Activated CD8-positive, alpha-beta memory T cell treated with anti-CD3 and anti-CD28 coated beads, Interleukin-2, amount 10 ng/mL, durations not matched to agents 7 days and 5 days (primary cell): ENCODE data around the gene ACAD9. TPM values are rescaled to one million over a fixed set of nuclear protein-coding genes. Genes with fewer than 3 reads are reported as not detected.
"Not testable (repeated sequence)": the region's sequence is repeated elsewhere in the genome, so short reads cannot be mapped to it uniquely, and the experiment has no call there.

ENCODE experiments used
- ATAC-seq: fragments of 150-1000 bp; cut with Tn5 transposase; one replicate; pipeline ENCODE4 v1.10.0; 2021; ENCODE audit warnings: moderate library complexity
- CTCF ChIA-PET: fragments of 350-600 bp; sonication (Branson Sonifier 250); formaldehyde crosslinking; loops from one replicate; lab custom pipeline; 2021; ENCODE audit warnings: antibody characterized with exemption; lab: Charles Lee
- DNase-seq: peaks from one replicate; pipeline ENCODE4 v3.0.0-alpha.2; 2020
- H3K27ac Mint-ChIP-seq: one replicate; pipeline ENCODE4 v1.8.0; 2021; ENCODE audit warnings: mild to moderate bottlenecking, mixed read lengths
- H3K27me3 Mint-ChIP-seq: one replicate; pipeline ENCODE4 v1.8.0; 2021; ENCODE audit warnings: mixed read lengths
- H3K36me3 Mint-ChIP-seq: one replicate; pipeline ENCODE4 v1.8.0; 2021; ENCODE audit warnings: mild to moderate bottlenecking, mixed read lengths
- H3K4me1 Mint-ChIP-seq: one replicate; pipeline ENCODE4 v1.8.0; 2021; ENCODE audit warnings: mixed read lengths
- H3K4me3 Mint-ChIP-seq: one replicate; pipeline ENCODE4 v1.8.0; 2021; ENCODE audit warnings: mild to moderate bottlenecking, moderate library complexity, mixed read lengths
- H3K9me3 Mint-ChIP-seq: one replicate; pipeline ENCODE4 v1.8.0; 2022; ENCODE audit warnings: low read depth, mixed read lengths
- total RNA-seq, 2 experiments: library from RNA; stranded (reverse); gene quantifications; one replicate each; pipeline ENCODE4 v1.2.3, GENCODE V29; 2021

Gene ACAD9
- total RNA-seq, 2 experiments from 2014 or later = 61.2 to 68.2 TPM

DNA sequence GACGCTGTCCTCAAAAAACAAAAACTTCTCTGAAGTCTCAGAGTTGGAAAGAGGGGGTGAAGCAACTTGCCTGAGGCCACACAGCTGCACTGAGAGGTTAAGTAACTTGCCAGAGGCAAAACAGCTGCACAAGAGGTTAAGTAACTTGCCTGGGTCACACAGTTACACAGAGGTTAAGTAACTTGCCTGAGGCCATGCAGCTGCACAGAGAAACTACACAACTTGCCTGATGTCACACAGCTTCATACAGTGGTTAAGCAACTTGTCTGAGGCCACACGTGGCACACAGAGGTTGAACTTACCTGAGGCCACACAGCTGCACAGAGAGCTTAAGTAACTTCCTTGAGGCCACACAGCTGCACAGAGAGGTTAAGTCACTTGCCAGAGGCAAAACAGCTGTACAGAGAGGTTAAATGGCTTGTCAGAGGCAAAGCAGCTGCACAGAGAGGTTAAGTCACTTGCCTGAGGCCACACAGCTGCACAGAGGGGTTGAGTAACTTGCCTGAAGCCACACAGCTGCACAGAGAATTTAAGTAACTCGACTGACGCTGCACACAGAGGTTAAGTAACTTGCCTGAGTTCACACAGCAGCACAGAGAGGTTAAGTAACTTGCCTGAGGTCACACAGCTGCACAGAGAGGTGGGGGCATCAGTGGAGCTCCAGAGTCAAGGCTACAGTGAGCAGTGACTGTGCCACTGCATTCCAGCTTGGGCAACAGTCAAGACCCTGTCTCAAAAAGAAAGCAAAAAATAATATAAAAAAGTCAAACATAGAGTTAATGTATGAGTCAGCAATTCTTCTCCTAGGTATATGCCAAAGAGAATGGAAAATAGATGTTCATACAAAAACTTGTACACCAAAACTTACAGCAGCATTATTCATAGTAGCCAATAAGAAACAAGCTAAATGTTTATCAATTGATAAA, 12.0 kb upstream of the ACAD9 start:
- CTCF ChIA-PET = interaction anchor here (0.7 to 2.9 kb wide), 8 partner anchors 8 to 259 kb away, joined by 3 to 8 read pairs (median 4); partner anchors contain the start of gene ACAD9
- no peak overlapping the region for H3K27ac Mint-ChIP-seq
- H3K4me1 Mint-ChIP-seq = peaks cover 5% of the 10 kb centered on the region
- H3K27me3 Mint-ChIP-seq = no peaks in the 10 kb centered on the region
- ATAC-seq (peak; percentile 16), DNase-seq (no peak)
- no peak overlapping the region for H3K4me3 Mint-ChIP-seq
- no peaks in the 10 kb centered on the region for H3K36me3 Mint-ChIP-seq
- H3K9me3 Mint-ChIP-seq = no peaks in the 10 kb centered on the region

DNA sequence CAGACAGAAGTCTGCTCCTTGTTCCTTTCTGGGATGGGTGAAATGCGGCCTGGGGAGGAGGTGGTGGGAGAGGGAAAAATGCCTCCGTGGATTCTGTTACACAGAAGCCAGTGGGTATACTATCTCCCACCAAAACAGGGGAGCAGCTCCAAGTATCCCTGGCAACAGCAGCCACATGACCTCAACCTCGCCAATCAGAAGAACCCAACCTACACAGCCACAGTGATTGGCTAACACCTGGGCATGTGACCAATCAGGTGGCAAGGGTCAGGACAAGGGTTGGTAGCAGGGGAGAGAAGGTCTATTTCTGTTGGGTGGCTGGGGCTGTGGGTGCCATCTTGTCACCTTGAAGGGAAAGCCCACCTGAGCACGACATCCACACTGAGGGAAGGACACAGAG, 9.1 kb upstream of the ACAD9 start:
- DNase-seq = no peak
- no peaks in the 10 kb centered on the region for H3K36me3 Mint-ChIP-seq
- peaks cover 3% of the 10 kb centered on the region for H3K27me3 Mint-ChIP-seq
- CTCF ChIA-PET = interaction anchor here (1.4 kb wide), 1 partner anchor 8 kb away, joined by 3 read pairs; no protein-coding TSS in a partner anchor
- H3K9me3 Mint-ChIP-seq = no peaks in the 10 kb centered on the region
- H3K4me1 Mint-ChIP-seq = peaks cover 6% of the 10 kb centered on the region
- ATAC-seq = no peak
- no peak overlapping the region for H3K27ac Mint-ChIP-seq
- H3K4me3 Mint-ChIP-seq = no peak overlapping the region

DNA sequence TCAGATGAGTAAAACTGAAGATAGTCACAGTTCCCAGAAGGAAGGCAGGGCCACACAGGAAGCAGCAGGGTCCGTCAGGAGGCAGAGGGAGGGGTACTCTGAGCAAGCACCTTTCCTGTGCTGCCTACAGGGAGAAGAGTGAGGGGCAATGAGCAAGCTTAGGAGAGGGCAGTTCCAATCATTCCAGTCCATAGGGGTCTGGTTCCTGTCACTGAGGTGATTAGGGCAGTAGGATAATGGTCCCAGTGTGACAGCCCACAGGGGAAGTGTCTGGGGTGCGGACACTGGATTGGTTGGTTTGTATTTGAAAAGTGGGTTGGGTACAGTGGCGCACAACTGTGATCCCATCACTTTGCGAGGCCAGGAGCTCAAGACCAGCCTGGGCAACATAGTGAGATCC, 7.1 kb upstream of the ACAD9 start:
- Mint-ChIP-seq H3K9me3 (no peaks in the 10 kb centered on the region), H3K27me3 (peaks cover 3% of the 10 kb centered on the region)

DNA sequence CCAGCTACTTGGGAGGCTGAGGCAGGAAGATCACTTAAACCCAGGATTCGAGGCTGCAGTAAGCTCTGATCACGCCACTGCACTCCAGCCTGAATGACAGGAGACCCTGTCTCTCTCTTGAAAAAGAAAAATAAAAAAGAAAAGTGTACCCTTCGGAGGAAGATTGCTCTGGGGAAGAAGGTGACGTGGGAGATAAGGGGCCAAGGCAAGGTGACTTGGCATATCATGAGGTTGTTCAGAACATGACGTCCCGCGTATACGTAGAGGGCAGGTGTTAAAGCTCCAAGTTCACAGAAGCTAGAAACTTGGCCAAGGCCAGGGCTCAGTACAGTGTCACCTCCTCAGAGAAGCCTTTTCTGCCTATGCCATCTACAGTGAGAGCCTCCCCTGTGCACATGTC, 6.7 kb upstream of the ACAD9 start:
- CTCF ChIA-PET = interaction anchor here (0.9 to 1.4 kb wide), 4 partner anchors 27 to 255 kb away, joined by 3 to 4 read pairs (median 4); no protein-coding TSS in a partner anchor
- Mint-ChIP-seq H3K27me3 (peaks cover 3% of the 10 kb centered on the region), H3K9me3 (no peaks in the 10 kb centered on the region), H3K27ac (no peak overlapping the region), H3K36me3 (peaks cover 2% of the 10 kb centered on the region), H3K4me1 (peaks cover 13% of the 10 kb centered on the region), H3K4me3 (no peak overlapping the region)
- DNase-seq (no peak), ATAC-seq (no peak)

More for the DNA sequence above, 7.1 kb upstream of the ACAD9 start:
- no peak overlapping the region for H3K27ac Mint-ChIP-seq
- ATAC-seq = no peak
- CTCF ChIA-PET = interaction anchor here (0.9 to 1.4 kb wide), 4 partner anchors 26 to 255 kb away, joined by 3 to 4 read pairs (median 4); no protein-coding TSS in a partner anchor
- no peaks in the 10 kb centered on the region for H3K36me3 Mint-ChIP-seq
- DNase-seq = no peak
- H3K4me3 Mint-ChIP-seq = no peak overlapping the region
- peaks cover 13% of the 10 kb centered on the region for H3K4me1 Mint-ChIP-seq

DNA sequence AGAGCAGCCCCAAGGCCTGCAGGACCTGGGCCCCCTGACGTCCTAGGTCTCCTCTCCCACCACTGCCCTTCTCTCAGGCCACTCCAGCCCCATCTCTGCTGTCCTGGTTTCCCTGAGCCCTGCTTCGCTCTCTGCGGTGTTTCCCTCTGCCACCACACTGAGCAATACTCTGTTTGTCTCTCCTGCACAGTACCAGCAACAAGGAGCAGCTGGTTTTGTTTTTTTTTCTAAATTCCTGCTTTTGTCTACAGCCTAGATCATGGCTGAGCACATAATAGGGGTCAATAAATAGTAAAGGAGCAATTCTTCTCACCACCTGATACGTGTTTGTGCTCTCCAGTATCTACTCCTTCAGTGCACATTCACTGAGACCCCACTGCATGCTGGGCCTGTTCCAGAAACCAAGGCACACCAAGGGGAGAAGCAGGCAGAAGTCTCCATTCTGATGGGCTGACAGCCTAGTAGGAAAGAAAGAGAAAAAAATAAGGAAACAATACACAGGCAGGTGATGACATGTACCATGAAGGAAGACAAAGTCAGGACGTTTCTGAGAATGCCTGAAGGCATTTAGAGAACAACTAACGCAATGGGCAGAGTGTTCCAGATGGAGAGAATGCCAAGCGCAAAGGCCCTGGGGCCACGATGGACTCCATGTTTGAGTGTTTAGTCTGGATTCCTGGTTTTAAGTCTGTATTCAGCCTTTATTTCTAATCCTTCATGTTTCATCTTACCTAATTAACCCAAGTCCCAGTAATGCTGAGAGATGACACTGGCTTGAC, 6.0 kb upstream of the ACAD9 start:
- no peak for DNase-seq
- H3K4me3 Mint-ChIP-seq = no peak overlapping the region
- no peak overlapping the region for H3K27ac Mint-ChIP-seq
- peaks cover 4% of the 10 kb centered on the region for H3K36me3 Mint-ChIP-seq
- CTCF ChIA-PET = interaction anchor here (0.9 to 1.3 kb wide), 2 partner anchors 69 to 97 kb away, joined by 3 read pairs; no protein-coding TSS in a partner anchor
- no peak for ATAC-seq
- no peaks in the 10 kb centered on the region for H3K9me3 Mint-ChIP-seq
- peaks cover 20% of the 10 kb centered on the region for H3K4me1 Mint-ChIP-seq
- H3K27me3 Mint-ChIP-seq = peaks cover 3% of the 10 kb centered on the region

DNA sequence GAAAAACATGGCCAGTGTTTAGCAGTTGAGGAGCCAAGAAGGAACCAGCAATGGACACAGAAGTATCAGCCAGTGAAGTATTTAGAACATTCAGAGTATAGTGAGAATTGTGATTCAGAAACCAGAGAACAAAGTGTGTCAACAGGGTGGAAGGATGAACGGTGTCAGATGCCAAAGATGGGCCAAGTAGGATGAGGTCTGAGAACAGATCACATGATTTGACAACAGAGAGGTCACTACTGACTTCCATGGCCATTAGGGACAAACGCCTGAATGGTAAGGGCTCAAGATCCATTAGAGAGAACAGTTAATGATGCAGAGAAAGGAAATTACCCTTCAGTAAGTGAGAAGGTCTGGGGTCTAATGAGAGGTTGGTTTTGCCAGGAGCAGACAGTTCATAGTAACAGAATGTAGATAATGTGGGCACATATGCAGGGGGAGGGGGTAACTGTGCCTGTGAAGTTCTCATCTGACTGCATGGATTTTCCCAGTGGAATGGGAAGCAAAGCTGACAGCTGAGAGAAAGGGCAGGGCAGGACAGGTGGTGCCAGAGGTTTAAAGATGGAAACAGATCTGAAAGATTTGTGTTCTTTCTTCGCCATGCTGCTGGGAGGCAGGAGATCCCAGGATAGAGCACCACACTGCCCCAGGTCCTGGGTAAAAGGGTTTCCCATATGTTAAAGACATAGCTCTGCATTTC, 4.8 kb upstream of the ACAD9 start:
- Mint-ChIP-seq H3K4me1 (peaks cover 26% of the 10 kb centered on the region), H3K4me3 (no peak overlapping the region), H3K36me3 (peaks cover 7% of the 10 kb centered on the region), H3K27me3 (peaks cover 3% of the 10 kb centered on the region), H3K9me3 (no peaks in the 10 kb centered on the region), H3K27ac (no peak overlapping the region)
- no peak for ATAC-seq
- DNase-seq = no peak
- CTCF ChIA-PET = interaction anchor here (1.1 to 6.1 kb wide), 8 partner anchors 8 to 266 kb away, joined by 3 to 40 read pairs (median 4); no protein-coding TSS in a partner anchor

DNA sequence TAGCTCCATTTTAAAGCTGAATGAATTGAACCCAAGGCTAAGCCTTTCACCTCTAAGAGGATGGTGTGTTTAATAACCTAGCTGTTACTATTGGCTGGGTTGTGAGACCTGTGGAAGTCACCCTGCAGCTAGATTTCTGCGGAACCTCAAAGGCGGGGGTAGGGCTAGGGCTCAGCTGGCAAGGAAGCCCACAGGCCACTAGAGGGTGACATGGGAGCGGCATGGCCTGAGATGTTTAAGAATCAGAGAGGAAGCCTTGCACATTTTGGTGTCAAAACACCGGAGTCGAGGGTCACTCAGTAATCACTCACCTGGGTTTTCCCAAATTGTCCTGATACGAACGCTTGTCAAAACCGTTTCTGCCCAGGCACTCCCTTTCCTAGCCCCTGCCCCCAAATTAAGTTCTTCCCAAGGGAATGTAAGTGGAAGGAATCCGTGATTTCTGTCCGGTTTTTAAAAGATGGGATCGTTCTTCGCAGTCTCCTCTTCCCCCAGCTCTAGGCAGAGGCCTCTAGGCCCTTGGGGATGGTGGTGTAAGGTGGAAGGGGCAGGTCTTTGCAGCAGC, 3.8 kb upstream of the ACAD9 start:
- DNase-seq = peak; percentile 79
- H3K4me1 Mint-ChIP-seq = peaks cover 34% of the 10 kb centered on the region
- CTCF ChIA-PET = interaction anchor here (0.6 to 6.1 kb wide), 13 partner anchors 7 to 370 kb away, joined by 3 to 40 read pairs (median 4); no protein-coding TSS in a partner anchor
- H3K36me3 Mint-ChIP-seq = peaks cover 7% of the 10 kb centered on the region
- H3K27ac Mint-ChIP-seq = no peak overlapping the region
- peaks cover 3% of the 10 kb centered on the region for H3K27me3 Mint-ChIP-seq
- no peak overlapping the region for H3K4me3 Mint-ChIP-seq
- peak; percentile 31 for ATAC-seq
- H3K9me3 Mint-ChIP-seq = no peaks in the 10 kb centered on the region

DNA sequence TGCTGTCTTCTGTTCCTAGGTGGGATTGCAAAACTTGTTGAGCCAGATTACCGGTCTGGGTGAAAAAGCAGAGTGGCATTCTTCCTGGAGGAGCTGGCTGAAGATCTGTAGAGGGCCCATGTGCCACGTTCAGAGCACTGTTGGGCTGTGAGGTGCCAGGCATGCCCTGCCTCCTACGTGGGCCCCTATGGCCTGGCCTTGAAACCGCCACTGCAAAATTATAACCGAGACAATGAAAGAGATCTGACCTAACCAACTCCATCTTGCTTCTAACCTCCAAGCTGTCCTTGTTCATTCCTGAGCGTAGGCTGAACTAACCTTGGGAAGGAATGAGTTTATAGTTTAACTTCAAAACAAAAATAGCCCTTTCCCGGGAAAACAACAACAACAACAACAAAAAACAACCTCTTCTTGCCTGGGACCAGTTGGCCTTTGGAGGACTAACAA, 1.4 kb upstream of the ACAD9 start:
- CTCF ChIA-PET = interaction anchor here (0.6 to 6.1 kb wide), 15 partner anchors 9 to 371 kb away, joined by 3 to 40 read pairs (median 4); partner anchors contain the start of gene COPG1
- peaks cover 15% of the 10 kb centered on the region for H3K36me3 Mint-ChIP-seq
- ATAC-seq (no peak), DNase-seq (no peak)
- H3K4me1 Mint-ChIP-seq = peaks cover 55% of the 10 kb centered on the region
- peak overlapping the region; percentile 86 for H3K4me3 Mint-ChIP-seq
- H3K9me3 Mint-ChIP-seq = no peaks in the 10 kb centered on the region
- peaks cover 3% of the 10 kb centered on the region for H3K27me3 Mint-ChIP-seq
- H3K27ac Mint-ChIP-seq = peak overlapping the region; percentile 95

DNA sequence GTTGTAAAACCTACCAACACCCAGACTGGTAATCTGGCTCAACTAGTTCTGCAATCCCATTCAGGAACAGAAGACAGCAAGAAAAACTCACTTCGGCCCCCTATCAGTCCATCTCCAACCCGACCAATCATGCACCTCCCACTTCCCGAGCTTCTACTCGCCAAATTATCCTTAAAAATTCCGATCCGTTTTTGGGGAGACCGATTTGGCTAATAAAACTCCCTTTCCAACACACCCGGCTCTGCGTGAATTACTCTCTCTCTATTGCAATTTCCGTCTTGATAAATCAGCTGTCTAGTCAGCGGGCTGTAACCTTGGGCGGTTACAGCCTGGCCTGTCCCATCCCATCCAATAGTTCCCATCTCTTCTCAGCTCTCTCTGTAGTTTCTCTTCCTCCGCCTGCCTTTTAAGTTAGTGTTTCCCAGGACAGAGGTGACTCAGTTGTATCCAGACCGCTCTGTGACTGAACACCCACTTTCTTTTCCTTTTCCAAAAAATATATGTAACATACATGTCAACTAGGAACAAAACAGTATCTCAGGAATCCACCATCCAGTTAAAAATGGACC, 780 bp upstream of the ACAD9 start:
- peaks cover 16% of the 10 kb centered on the region for H3K36me3 Mint-ChIP-seq
- peaks cover 57% of the 10 kb centered on the region for H3K4me1 Mint-ChIP-seq
- peak; percentile 14 for ATAC-seq

DNA sequence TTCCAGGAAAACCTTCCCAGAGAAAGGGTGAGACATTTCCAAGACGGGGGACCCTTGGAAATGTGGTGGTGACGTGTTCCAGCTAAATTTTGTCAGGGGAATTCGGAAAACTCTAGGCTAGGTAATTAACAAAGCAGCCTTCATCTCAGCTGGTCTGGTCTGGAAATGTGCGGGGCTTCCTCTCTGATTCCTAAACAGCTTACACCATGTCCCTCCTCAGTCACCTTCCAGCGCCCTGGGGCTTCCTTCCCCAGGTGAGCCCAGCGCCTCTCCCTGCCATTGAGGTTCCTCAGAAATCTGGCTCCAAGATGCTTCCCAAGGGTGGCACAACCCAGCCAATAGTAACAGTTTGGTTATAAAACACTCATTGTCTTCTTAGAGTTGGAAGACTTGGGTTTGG, 571 bp downstream of the ACAD9 start:
- ATAC-seq = no peak
- no peak for DNase-seq
- Mint-ChIP-seq H3K4me3 (peak overlapping the region; percentile 86), H3K4me1 (peaks cover 66% of the 10 kb centered on the region), H3K27ac (peak overlapping the region; percentile 95), H3K9me3 (no peaks in the 10 kb centered on the region), H3K27me3 (no peaks in the 10 kb centered on the region), H3K36me3 (peaks cover 24% of the 10 kb centered on the region)
- CTCF ChIA-PET = interaction anchor here (1.0 to 6.1 kb wide), 5 partner anchors 8 to 199 kb away, joined by 3 to 40 read pairs (median 8); no protein-coding TSS in a partner anchor

More for the DNA sequence above, 780 bp upstream of the ACAD9 start:
- Mint-ChIP-seq H3K9me3 (no peaks in the 10 kb centered on the region), H3K27me3 (peaks cover 3% of the 10 kb centered on the region), H3K4me3 (peak overlapping the region; percentile 86), H3K27ac (peak overlapping the region; percentile 95)
- CTCF ChIA-PET = interaction anchor here (0.7 to 6.1 kb wide), 13 partner anchors 9 to 438 kb away, joined by 3 to 40 read pairs (median 4); partner anchors contain the start of gene COPG1
- DNase-seq = peak; percentile 50

DNA sequence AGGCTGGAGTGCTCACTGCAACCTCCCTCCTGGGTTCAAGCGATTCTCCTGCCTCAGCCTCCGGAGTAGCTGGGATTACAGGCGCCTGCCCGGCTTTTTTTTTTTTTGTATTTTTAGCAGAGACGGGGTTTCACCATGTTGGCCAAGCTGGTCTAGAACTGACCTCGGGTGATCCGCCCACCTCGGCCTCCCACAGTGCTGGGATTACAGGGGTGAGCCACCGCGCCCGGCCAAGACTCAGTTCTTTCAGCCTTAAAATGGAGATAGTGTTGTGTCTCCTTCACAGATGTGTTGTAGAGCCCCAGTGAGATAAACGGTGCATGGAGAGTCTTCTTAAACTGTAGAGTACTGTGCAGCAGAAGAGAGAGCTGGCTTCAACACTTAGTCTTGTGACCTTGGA, 1.0 kb downstream of the ACAD9 start:
- H3K4me1 Mint-ChIP-seq = peaks cover 66% of the 10 kb centered on the region
- peak overlapping the region; percentile 95 for H3K27ac Mint-ChIP-seq
- H3K27me3 Mint-ChIP-seq, H3K9me3 Mint-ChIP-seq, ATAC-seq, DNase-seq: not testable (repeated sequence)
- H3K4me3 Mint-ChIP-seq = peak overlapping the region; percentile 86
- H3K36me3 Mint-ChIP-seq = peaks cover 25% of the 10 kb centered on the region
- CTCF ChIA-PET = interaction anchor here (0.9 to 6.1 kb wide), 4 partner anchors 8 to 44 kb away, joined by 3 to 40 read pairs (median 6); no protein-coding TSS in a partner anchor
